Right lobe of liver (tissue), 4 donors: Measurements from ENCODE around the gene NACC1.
"Not testable (repeated sequence)": the region's sequence is repeated elsewhere in the genome, so short reads cannot be mapped to it uniquely, and the experiment has no call there.

ENCODE experiments used
- CTCF ChIP-seq, 4 donors: fragments of 200-600 bp in 3 of 4; fragments of 450-650 bp in 1 of 4; IDR thresholded peaks; one replicate each; pipeline versions ENCODE4 v1.5.1 to v1.8.0; 2016 to 2022; ENCODE audit warnings: antibody characterized with exemption in 4 of 4, mild to moderate bottlenecking in 2 of 4
- POLR2A ChIP-seq: fragments of 450-650 bp; IDR thresholded peaks from one replicate; pipeline ENCODE4 v1.6.1; 2017; ENCODE audit warnings: antibody characterized with exemption, mild to moderate bottlenecking
- donor health status: DM: no; HTN: no; CAD: no.
- donor health status: DM: no; HTN: no; CAD: no.
- donor health status: DM: no; HTN: yes; CAD: no.

DNA sequence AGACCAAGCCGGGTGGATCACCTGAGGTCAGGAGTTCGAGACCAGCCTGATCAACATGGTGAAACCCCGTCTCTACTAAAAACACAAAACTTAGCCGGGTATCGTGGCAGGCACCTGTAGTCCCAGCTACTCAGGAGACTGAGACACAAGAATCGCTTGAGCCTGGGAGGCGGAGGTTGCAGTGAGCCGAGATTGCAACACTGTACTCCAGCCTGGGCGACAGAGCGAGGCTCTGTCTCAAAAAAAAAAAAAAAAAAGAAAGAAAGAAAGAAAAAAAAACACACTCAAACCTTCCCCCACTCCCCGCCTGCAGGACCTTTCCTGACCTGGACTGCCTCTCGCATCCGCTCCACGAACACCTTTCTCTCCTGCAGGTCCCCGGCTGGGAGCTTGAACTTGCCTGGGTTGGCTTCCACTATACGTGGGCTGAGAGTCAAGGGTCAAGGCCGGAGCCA lies 31.1 kb downstream of the NACC1 start:
- TF ChIP-seq CTCF (IDR thresholded peaks at IDR 0.05); POLR2A: not testable (repeated sequence)
